Right lobe of liver (tissue), 4 donors: ENCODE measurements around the gene MYO15B.

Source experiments
- CTCF ChIP-seq, 4 donors: fragments of 200-600 bp in 3 of 4; fragments of 450-650 bp in 1 of 4; IDR thresholded peaks; one replicate each; pipeline versions ENCODE4 v1.5.1 to v1.8.0; 2016 to 2022; ENCODE audit warnings: antibody characterized with exemption in 4 of 4, mild to moderate bottlenecking in 2 of 4
- POLR2A ChIP-seq: fragments of 450-650 bp; IDR thresholded peaks from one replicate; pipeline ENCODE4 v1.6.1; 2017; ENCODE audit warnings: antibody characterized with exemption, mild to moderate bottlenecking
- donor health status: DM: no; HTN: no; CAD: no.
- donor health status: DM: no; HTN: no; CAD: no.
- donor health status: DM: no; HTN: yes; CAD: no.

GRCh38 chr17:75627094-75627493 is 39.5 kb downstream of the MYO15B start:
- no peak for TF ChIP-seq POLR2A
- no peak for TF ChIP-seq CTCF (IDR thresholded peaks at IDR 0.05)
